Mucosa of descending colon (tissue), 3 donors: ENCODE results near the gene CHCHD1. TPM values are rescaled to one million over a fixed set of nuclear protein-coding genes. Genes with fewer than 3 reads are reported as not detected.
"Not testable (repeated sequence)": the region's sequence is repeated elsewhere in the genome, so short reads cannot be mapped to it uniquely, and the experiment has no call there.

Source experiments
- ATAC-seq: fragments of 200-7000 bp; cut with Tn5 transposase; one replicate; pipeline ENCODE4 v1.9.1; 2020; ENCODE audit warnings: mild to moderate bottlenecking, moderate library complexity
- DNase-seq, 3 donors: peaks; one replicate each; pipeline ENCODE4 v3.0.0-alpha.2; 2020
- H3K36me3 ChIP-seq: fragments of 200-600 bp; one replicate; pipeline ENCODE4 v1.8.0; 2021; ENCODE audit warnings: low read depth, mild to moderate bottlenecking
- H3K4me1 ChIP-seq: fragments of 200-600 bp; one replicate; pipeline ENCODE4 v1.8.0; 2021; ENCODE audit warnings: low read depth, mild to moderate bottlenecking
- H3K4me3 ChIP-seq: fragments of 200-600 bp; one replicate; pipeline ENCODE4 v1.8.0; 2021; ENCODE audit warnings: mild to moderate bottlenecking
- H3K9me3 ChIP-seq: fragments of 200-600 bp; one replicate; pipeline ENCODE4 v1.8.0; 2021; ENCODE audit warnings: mild to moderate bottlenecking
- CTCF ChIP-seq: fragments of 200-600 bp; IDR thresholded peaks from one replicate; pipeline ENCODE4 v1.8.0; 2022; ENCODE audit warnings: antibody characterized with exemption, mild to moderate bottlenecking
- intact Hi-C, 2 donors: fragments of 100-400 bp; cut with DNase I in 1 of 2; cut with micrococcal nuclease in 1 of 2; formaldehyde crosslinking; loops; one replicate each; pipeline versions ENCODE4 v1.11.0 to v1.11.1; 2022; cut with DNase I, micrococcal nuclease
- total RNA-seq, 3 donors: library from RNA; stranded (reverse); fragmentation: NEBNext Ultra II Directional in 2 of 3; extraction: Animal tissue kit (Norgen Biotek cat#: 25700) in 2 of 3; gene quantifications; one replicate each; pipeline versions ENCODE4 v1.2.1 to v1.2.4, GENCODE V29; 2021 to 2023
- donor health status: DM: no; HTN: no; CAD: no; lungs with moderate emphysema.
- donor health status: DM: no; HTN: no; CAD: no.
- donor health status: DM: no; HTN: yes; CAD: no.

Gene CHCHD1
- total RNA-seq, 3 donors from 2014 or later, result 19.8 to 26.2 (median 22.7) TPM

GRCh38 chr10:73785721-73786511, 4.1 kb downstream of the CHCHD1 start:
- Histone ChIP-seq H3K9me3 (no peaks in the 10 kb centered on the region), H3K4me3 (peak overlapping the region; percentile 78), H3K36me3 (peaks cover 13% of the 10 kb centered on the region), H3K4me1 (peaks cover 34% of the 10 kb centered on the region)
- TF ChIP-seq CTCF, result no peak
- DNase-seq (peak; percentile 71 to 75 (median 73)), ATAC-seq (peak; percentile 35)
- intact Hi-C loops, result no loop called here

- H3K9me3 ChIP-seq, result no peaks in the 10 kb centered on the region
- no peak for ATAC-seq
- no peak for DNase-seq
- no peak overlapping the region for H3K4me3 ChIP-seq
- intact Hi-C loops, result no loop called here
- peaks cover 16% of the 10 kb centered on the region for H3K36me3 ChIP-seq
- TF ChIP-seq CTCF, result no peak
- peaks cover 30% of the 10 kb centered on the region for H3K4me1 ChIP-seq
Measured at GRCh38 chr10:73786512-73786885, 4.7 kb downstream of the CHCHD1 start.

GRCh38 chr10:73787031-73787800, 5.4 kb downstream of the CHCHD1 start:
- H3K4me1 ChIP-seq, result peaks cover 30% of the 10 kb centered on the region
- H3K36me3 ChIP-seq, result peaks cover 16% of the 10 kb centered on the region
- peak in 1 of 3 donors; percentile 28 for DNase-seq
- H3K9me3 ChIP-seq, intact Hi-C loops, H3K4me3 ChIP-seq, ATAC-seq: not testable (repeated sequence)

GRCh38 chr10:73788864-73789658, 7.2 kb downstream of the CHCHD1 start:
- ATAC-seq (no peak), DNase-seq (peak in 2 of 3 donors; percentile 14 to 39)
- Histone ChIP-seq H3K9me3 (no peaks in the 10 kb centered on the region), H3K4me3 (no peak overlapping the region), H3K4me1 (peaks cover 16% of the 10 kb centered on the region), H3K36me3 (peaks cover 16% of the 10 kb centered on the region)
- intact Hi-C loops, result no loop called here
- TF ChIP-seq CTCF, result no peak

GRCh38 chr10:73789659-73790055, 7.8 kb downstream of the CHCHD1 start:
- ATAC-seq, result no peak
- intact Hi-C loops, result no loop called here
- TF ChIP-seq CTCF, result no peak

More at GRCh38 chr10:73789659-73790055, 7.8 kb downstream of the CHCHD1 start:
- Histone ChIP-seq H3K9me3 (no peaks in the 10 kb centered on the region), H3K4me3 (no peak overlapping the region), H3K4me1 (peaks cover 16% of the 10 kb centered on the region), H3K36me3 (peaks cover 16% of the 10 kb centered on the region)
- DNase-seq, result peak in 1 of 3 donors; percentile 44
